HCT116 (cell line): Measurements from ENCODE around the gene PPDPF. TPM values are rescaled to one million over a fixed set of nuclear protein-coding genes. Genes with fewer than 3 reads are reported as not detected.

Experiments used
- ATAC-seq: fragments of 200-7000 bp; cut with Tn5 transposase; 2 replicates; pipeline ENCODE4 v1.9.1; 2020; ENCODE audit warnings: mild to moderate bottlenecking, moderate library complexity
- BruUV-seq: library from RNA; stranded (reverse); fragments of 400-500 nt; replicated peaks from 2 replicates; lab custom pipeline; 2021; lab: Mats Ljungman, UMichigan
- CTCF ChIA-PET: fragments of 300-600 bp; sonication (Branson Sonifier 250); formaldehyde crosslinking; loops from one replicate; lab custom pipeline; 2021; ENCODE audit warnings: antibody characterized with exemption; lab: Charles Lee
- POLR2A ChIA-PET: fragments of 300-600, 350-600 bp; sonication (Branson Sonifier 250); formaldehyde crosslinking; loops from one replicate; lab custom pipeline; 2021; ENCODE audit warnings: antibody characterized with exemption; lab: Charles Lee
- RAD21 ChIA-PET, 2 experiments: fragments of 300-600 bp; sonication (Branson Sonifier 250); formaldehyde crosslinking; loops; one replicate each; lab custom pipeline; 2023; ENCODE audit warnings: low total read pairs in 2 of 2; ENCODE audit not compliant: uncharacterized antibody in 2 of 2, unreplicated experiment in 2 of 2, low non-redundant PET in 1 of 2; lab: Charles Lee
- DNase-seq: peaks from one replicate; pipeline ENCODE4 v3.0.0-alpha.2; 2010; ENCODE audit warnings: low read depth, low spot score
- H2AFZ ChIP-seq: fragments of 200-600 bp; shearing (Covaris generic), sonication (generic); 2 replicates; pipeline ENCODE4 v1.6.1; 2017; ENCODE audit warnings: low read depth, mixed run types, mixed read lengths, antibody characterized with exemption, low read length; ENCODE audit not compliant: poor library complexity, severe bottlenecking
- H3K27ac ChIP-seq: 2 replicates; pipeline ENCODE4 v1.5.1; 2012; ENCODE audit warnings: low read depth, low read length
- H3K27me3 ChIP-seq: fragments of 200-600 bp; sonication (generic); 2 replicates; pipeline ENCODE4 v1.6.1; 2016; ENCODE audit warnings: mixed run types, low read length, mixed read lengths; ENCODE audit not compliant: insufficient read depth
- H3K36me3 ChIP-seq, 2 experiments: fragments of 200-500 bp in 1 of 2; fragments of 200-600 bp in 1 of 2; sonication (Bioruptor generic) in 1 of 2; sonication (generic) in 1 of 2; 2 replicates each; pipeline versions ENCODE4 v1.5.1 to v1.6.1; 2014 to 2016; ENCODE audit warnings: low read length in 2 of 2, inconsistent platforms in 1 of 2, mixed read lengths in 1 of 2, mixed run types in 1 of 2; ENCODE audit not compliant: insufficient read depth in 2 of 2, control insufficient read depth in 1 of 2
- H3K4me1 ChIP-seq, 2 experiments: fragments of 200-600 bp in 1 of 2; sonication (generic) in 1 of 2; 2 replicates each; pipeline versions ENCODE4 v1.5.1 to v1.6.1; 2012 to 2017; ENCODE audit warnings: low read length in 2 of 2, inconsistent platforms in 1 of 2, mild to moderate bottlenecking in 1 of 2, mixed read lengths in 1 of 2, mixed run types in 1 of 2, moderate library complexity in 1 of 2; ENCODE audit not compliant: insufficient read depth in 2 of 2, control insufficient read depth in 1 of 2
- H3K4me2 ChIP-seq: fragments of 200-600 bp; sonication (generic); 2 replicates; pipeline ENCODE4 v1.6.1; 2017; ENCODE audit warnings: mixed run types, low read length, mixed read lengths
- H3K4me3 ChIP-seq, 2 experiments: fragments of 200-600 bp in 1 of 2; sonication (generic) in 1 of 2; replicated peaks in 1 of 2; 2 replicates each; pipeline ENCODE4 v1.5.1; 2011 to 2016; ENCODE audit warnings: low read length in 2 of 2, control low read depth in 1 of 2, low read depth in 1 of 2, mild to moderate bottlenecking in 1 of 2, mixed read lengths in 1 of 2, mixed run types in 1 of 2
- H3K79me2 ChIP-seq: fragments of 200-600 bp; sonication (generic); 2 replicates; pipeline ENCODE4 v1.6.1; 2017; ENCODE audit warnings: mild to moderate bottlenecking, mixed run types, low read length, moderate library complexity, mixed read lengths; ENCODE audit not compliant: insufficient read depth
- H3K9ac ChIP-seq: fragments of 200-600 bp; sonication (generic); 2 replicates; pipeline ENCODE4 v1.6.1; 2016; ENCODE audit warnings: low read length, mixed read lengths
- H3K9me2 ChIP-seq: fragments of 200-600 bp; sonication (generic), shearing (Covaris generic); 2 replicates; pipeline ENCODE4 v1.6.1; 2017; ENCODE audit warnings: mixed run types, mild to moderate bottlenecking, moderate library complexity; ENCODE audit not compliant: insufficient read depth
- H3K9me3 ChIP-seq, 2 experiments: fragments of 200-500 bp in 1 of 2; fragments of 200-600 bp in 1 of 2; sonication (Bioruptor generic) in 1 of 2; sonication (generic) in 1 of 2; 2 replicates each; pipeline ENCODE4 v1.6.1; 2014 to 2017; ENCODE audit warnings: low read length in 2 of 2, mixed read lengths in 2 of 2, inconsistent platforms in 1 of 2, low read depth in 1 of 2, mild to moderate bottlenecking in 1 of 2, mixed run types in 1 of 2, moderate library complexity in 1 of 2; ENCODE audit not compliant: control insufficient read depth in 1 of 2, insufficient read depth in 1 of 2
- H4K20me1 ChIP-seq: fragments of 200-600 bp; sonication (generic), shearing (Covaris generic); 2 replicates; pipeline ENCODE4 v1.6.1; 2017; ENCODE audit warnings: mixed run types, mild to moderate bottlenecking, moderate library complexity; ENCODE audit not compliant: insufficient read depth
- CEBPB ChIP-seq: IDR thresholded peaks from 2 replicates; pipeline ENCODE4 v1.6.1; 2012; ENCODE audit warnings: low read depth
- CTCF ChIP-seq, 3 experiments: fragments of 200-600 bp in 1 of 3; sonication (generic) in 1 of 3; IDR thresholded peaks in 2 of 3; conservative IDR thresholded peaks in 1 of 3; 2 replicates each; pipeline ENCODE4 v1.5.1; 2012 to 2017; ENCODE audit warnings: low read depth in 2 of 3, low read length in 2 of 3, antibody characterized with exemption in 1 of 3, borderline replicate concordance in 1 of 3, control low read depth in 1 of 3, mild to moderate bottlenecking in 1 of 3, mixed read lengths in 1 of 3, mixed run types in 1 of 3, moderate library complexity in 1 of 3; ENCODE audit not compliant: insufficient read depth in 1 of 3
- EGR1 ChIP-seq: IDR thresholded peaks from 2 replicates; pipeline ENCODE4 v1.6.1; 2012; ENCODE audit warnings: low read depth
- ELF1 ChIP-seq: IDR thresholded peaks from 2 replicates; pipeline ENCODE4 v1.6.1; 2012; ENCODE audit warnings: low read depth, borderline replicate concordance
- SIN3A ChIP-seq: IDR thresholded peaks from 2 replicates; pipeline ENCODE4 v1.6.1; 2012; ENCODE audit warnings: low read depth
- YY1 ChIP-seq: IDR thresholded peaks from 2 replicates; pipeline ENCODE4 v1.6.1; 2011; ENCODE audit warnings: low read length, low read depth, moderate library complexity, mild to moderate bottlenecking; ENCODE audit not compliant: insufficient replicate concordance; ENCODE audit errors: extremely low read depth
- intact Hi-C: fragments of 100-400 bp; cut with micrococcal nuclease; formaldehyde crosslinking; loops from 2 replicates; pipeline ENCODE4 v1.10.0; 2022
- total RNA-seq: library from RNA; stranded (reverse); gene quantifications from one replicate; pipeline ENCODE4 v1.2.1, GENCODE V29; 2021; ENCODE audit not compliant: unreplicated experiment
- TF ChIP-seq, protein P1 (sequence below): IDR thresholded peaks from 2 replicates; pipeline ENCODE4 v1.6.1; 2012

The PPDPF gene
- total RNA-seq, 1 experiment from 2014 or later: 346 TPM

- H3K4me3 ChIP-seq: no peak overlapping the region
- no peak overlapping the region for H3K27ac ChIP-seq
- no peaks in the 10 kb centered on the region for H3K4me1 ChIP-seq
- intact Hi-C loops: no loop called here
- no peak overlapping the region for H3K9ac ChIP-seq
- ChIA-PET CTCF (no interaction called here), RAD21 (no interaction called here), POLR2A (interaction anchor here (0.6 kb wide), 1 partner anchor 21 kb away, joined by 3 read pairs; no protein-coding TSS in a partner anchor)
- no peak overlapping the region for H2AFZ ChIP-seq
- H3K9me2 ChIP-seq: no peaks in the 10 kb centered on the region
- ATAC-seq (no peak), DNase-seq (no peak)
- no peaks in the 10 kb centered on the region for H3K9me3 ChIP-seq
- H3K36me3 ChIP-seq: no peaks in the 10 kb centered on the region; a peak in 3 of 4 replicates
- no peaks in the 10 kb centered on the region for H3K79me2 ChIP-seq
- no peak overlapping the region for H3K4me2 ChIP-seq
- H3K27me3 ChIP-seq: no peaks in the 10 kb centered on the region
- TF ChIP-seq CEBPB: no peak
- BruUV-seq: no TSS peak
- no peaks in the 10 kb centered on the region for H4K20me1 ChIP-seq
Measured at GRCh38 chr20:63562461-63563224, 42.1 kb downstream of the PPDPF start.

GRCh38 chr20:63563225-63563935, 42.8 kb downstream of the PPDPF start:
- intact Hi-C loops: no loop called here
- no peak overlapping the region for H3K4me3 ChIP-seq
- ATAC-seq (no peak), DNase-seq (no peak)
- H4K20me1 ChIP-seq: no peaks in the 10 kb centered on the region
- no TSS peak for BruUV-seq
- no peak overlapping the region for H2AFZ ChIP-seq
- TF ChIP-seq EGR1 (no peak), YY1 (no peak), SIN3A (no peak), CTCF (IDR thresholded peaks at IDR 0.05 in 2 of 3, conservative IDR thresholded peaks at IDR 0.05 in 1 of 3; ENCODE audit: borderline replicate concordance in 1 of 3, insufficient read depth in 1 of 3, low read depth in 2 of 3, low read length in 2 of 3) (no peak), ELF1 (no peak)
- TF ChIP-seq, protein P1, sequence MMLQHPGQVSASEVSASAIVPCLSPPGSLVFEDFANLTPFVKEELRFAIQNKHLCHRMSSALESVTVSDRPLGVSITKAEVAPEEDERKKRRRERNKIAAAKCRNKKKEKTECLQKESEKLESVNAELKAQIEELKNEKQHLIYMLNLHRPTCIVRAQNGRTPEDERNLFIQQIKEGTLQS: no peak
- H3K27ac ChIP-seq: no peak overlapping the region
- POLR2A ChIA-PET: no interaction called here
- no peaks in the 10 kb centered on the region for H3K9me2 ChIP-seq
- CTCF ChIA-PET: no interaction called here
- no peak overlapping the region for H3K4me2 ChIP-seq
- H3K9me3 ChIP-seq: no peaks in the 10 kb centered on the region
- H3K27me3 ChIP-seq: no peaks in the 10 kb centered on the region
- no peak overlapping the region for H3K9ac ChIP-seq
- no peaks in the 10 kb centered on the region for H3K79me2 ChIP-seq
- H3K4me1 ChIP-seq: no peaks in the 10 kb centered on the region
- no peaks in the 10 kb centered on the region; a peak in 3 of 4 replicates for H3K36me3 ChIP-seq
- RAD21 ChIA-PET: no interaction called here
